NCI-H1417 treated with DMSO at 0.1 percent for 48 hours (cell line): ENCODE data around the gene KSR2.
A peak's percentile ranks its signal among the peaks of the same experiment; 100 is the strongest.

Source experiments
- DNase-seq: peaks from one replicate; lab custom pipeline; 2025; lab: John Stamatoyannopoulos, UW

KSR2 gene

DNA sequence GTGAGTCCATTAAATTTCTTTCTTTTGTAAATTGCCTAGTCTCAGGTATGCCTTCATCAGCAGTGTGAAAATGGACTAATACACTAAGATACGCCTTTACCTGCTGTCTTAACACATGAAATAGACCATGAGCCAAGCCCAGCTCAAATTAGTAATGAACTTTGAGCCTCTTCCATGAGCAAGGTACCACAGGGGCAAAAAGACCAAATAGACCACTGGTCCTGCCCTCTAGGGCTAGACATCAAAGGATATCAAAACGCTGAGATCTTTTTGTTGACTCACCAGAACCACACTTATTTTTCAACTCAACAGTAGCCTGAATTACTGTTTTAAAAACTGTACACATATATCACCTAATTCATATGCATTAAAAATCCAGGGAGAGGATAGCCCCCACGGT, 469.9 kb downstream of the KSR2 start:
- no peak for DNase-seq

DNA sequence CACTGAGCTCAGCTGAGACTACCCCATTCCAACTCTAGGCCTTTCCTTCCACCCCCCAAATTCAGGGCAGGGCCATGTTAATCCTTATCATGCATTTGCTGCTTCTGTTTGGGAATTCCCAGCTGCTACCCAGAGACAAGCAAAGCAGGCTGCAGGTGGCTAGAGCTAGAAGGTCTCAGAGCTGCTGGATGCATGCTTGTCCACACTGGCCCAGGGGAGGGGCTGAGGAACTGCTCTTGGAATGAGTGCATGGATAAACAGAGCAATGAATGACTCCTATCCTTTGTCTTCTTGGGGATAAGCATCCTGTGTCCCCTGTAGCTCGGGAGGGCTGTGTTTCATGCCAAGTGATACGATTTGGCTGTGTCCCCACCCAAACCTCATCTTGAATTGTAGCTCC, 470.5 kb downstream of the KSR2 start:
- DNase-seq, result no peak

DNA sequence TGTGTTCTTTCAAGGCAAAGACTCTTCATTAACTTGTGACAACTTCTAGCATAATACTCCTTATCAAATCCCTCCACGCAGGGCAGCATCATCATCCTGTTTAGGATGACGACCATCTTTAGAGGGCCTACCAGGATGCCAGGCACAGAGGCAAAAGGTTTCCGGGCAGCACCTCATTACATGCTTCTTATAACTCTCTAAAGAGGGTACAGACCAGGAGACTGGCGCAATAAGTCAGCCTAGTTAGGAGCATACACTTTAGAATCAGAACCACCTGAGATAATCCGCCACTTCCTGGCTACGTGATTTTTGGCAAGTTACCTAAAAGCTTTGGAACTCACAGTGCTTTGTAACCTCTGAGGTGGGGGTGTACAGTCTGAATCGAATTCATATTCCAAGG, 471.4 kb downstream of the KSR2 start:
- DNase-seq, result no peak

DNA sequence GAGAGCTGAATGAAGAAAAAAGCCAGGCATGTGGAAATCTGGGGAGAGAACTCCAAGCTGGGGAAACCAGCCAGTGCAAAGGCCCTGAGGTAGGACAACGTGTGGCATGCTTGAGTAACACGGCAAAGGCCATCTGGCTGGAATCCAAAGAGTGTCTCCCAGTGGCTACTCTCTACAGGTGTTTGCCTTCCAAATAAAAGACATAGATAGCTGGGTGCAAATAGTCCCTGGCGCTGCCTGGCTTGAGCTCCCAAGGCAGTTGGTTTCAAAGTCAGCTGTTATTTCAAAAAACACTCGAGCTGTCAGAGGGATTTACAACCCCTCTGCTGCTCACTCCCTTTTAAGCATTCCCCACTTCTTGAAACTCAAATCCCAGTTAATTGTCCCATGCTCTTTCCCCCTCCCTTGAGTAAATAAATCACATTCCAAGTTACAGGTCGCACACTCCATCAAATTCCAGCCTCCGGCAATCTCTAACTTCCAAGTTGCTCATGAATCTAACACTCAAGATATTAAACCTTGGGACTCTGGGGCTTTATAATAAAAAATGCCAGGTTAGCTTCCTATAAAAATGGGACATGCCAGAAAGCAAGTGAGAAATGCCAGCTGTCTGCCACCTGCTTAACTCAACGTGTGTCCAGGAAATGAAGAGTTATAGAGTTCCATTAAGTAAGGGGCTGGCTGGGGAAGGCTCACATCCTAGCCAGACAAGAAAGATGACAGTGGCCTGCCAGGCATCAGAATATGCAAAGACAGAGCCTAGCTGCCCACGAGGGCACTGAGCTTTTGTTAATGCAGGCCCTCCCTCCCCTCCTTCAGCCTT, 473.7 kb downstream of the KSR2 start:
- peak; percentile 62 for DNase-seq

DNA sequence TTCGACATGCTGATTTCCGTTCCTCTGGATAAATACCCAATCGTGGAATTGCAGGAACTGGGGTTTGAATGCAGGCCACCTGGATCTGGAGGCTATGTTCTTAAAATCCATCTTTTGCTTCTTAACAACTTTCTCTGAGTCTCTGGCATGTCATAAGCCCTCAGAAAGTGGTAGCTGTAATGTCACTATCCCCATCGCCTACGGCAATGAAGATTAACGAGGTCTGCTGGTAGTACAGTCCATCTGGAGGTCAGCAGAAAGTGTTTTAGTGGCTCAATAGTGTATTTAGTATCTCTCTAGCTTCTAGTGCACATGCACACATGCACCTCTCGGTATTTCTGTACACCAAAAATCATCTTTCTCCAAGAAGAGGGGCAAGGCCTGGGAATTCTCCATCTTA, 477.1 kb downstream of the KSR2 start:
- no peak for DNase-seq

DNA sequence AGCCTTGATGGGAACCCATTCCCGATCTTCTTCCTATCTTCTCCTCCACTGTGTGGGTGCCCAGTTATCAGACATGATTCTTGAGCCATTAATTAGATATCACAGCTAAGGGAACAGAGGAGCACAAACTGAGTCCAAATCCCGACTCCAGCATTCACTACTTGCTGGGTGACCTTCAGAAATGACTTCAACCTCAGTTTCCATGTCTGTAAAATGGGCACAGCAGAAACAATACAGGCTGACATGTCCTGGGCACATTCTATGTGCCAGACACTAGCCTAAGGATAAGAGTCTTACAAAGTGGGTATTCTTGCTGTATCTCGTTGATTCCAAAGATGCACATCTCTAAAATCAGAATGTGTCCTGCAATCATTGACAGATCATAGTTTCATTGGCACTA, 478.7 kb downstream of the KSR2 start:
- DNase-seq, result no peak

DNA sequence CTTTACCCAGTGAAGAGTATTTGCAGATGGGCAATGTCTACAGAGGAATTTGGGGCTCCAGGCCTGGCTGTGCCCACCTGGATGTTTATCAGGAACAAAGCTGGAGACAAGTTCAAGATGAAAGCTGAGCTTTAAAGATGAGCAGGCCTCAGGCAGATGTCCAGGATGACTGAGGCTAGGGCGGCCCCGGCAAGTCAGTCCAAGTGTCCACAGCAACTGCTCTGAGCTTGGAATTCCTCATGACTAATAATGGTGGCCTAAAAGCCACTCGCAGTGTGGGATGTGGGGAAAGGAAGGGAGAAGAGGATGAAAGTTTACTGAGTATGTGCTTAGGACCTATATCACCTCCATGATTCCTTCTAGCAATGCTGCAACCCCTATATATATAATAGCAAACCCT, 479.1 kb downstream of the KSR2 start:
- no peak for DNase-seq

DNA sequence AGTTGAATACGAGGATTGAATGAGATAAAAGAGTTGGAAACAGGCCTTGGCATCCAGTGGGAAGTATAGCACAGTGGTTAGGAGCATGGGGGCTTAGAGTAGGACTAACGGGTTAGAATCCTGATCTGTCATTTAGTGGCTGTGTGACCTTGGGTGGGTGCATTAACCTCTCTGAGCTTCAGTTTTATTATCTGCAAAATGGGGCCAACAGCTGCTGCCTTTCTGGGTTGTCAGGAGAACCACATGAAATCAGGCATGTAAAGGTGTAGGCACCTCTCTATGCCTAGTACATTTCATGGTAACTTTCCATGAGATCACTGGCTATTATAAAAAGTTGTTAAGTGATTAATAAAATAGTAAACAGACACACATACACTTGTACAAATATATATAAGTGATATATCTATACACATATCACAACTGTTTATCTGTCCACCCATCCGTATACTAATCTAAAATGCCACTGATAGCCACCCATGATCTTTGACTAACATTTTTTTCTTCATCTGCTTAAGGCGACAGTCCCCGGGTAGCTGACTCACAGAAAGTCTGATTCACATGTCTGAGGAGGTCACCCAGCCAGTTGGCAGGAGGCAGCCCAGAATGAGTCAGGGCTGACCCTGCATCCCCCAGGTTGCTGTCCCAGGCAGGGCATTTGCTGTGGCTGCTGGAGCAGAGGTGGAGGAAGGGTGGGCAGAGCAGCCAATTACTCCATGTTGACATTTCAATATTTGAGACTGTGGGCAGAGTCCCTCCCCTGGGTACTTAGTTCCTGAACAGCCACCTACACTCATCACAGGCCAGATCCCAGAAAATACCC, 481.7 kb downstream of the KSR2 start:
- DNase-seq, result no peak

DNA sequence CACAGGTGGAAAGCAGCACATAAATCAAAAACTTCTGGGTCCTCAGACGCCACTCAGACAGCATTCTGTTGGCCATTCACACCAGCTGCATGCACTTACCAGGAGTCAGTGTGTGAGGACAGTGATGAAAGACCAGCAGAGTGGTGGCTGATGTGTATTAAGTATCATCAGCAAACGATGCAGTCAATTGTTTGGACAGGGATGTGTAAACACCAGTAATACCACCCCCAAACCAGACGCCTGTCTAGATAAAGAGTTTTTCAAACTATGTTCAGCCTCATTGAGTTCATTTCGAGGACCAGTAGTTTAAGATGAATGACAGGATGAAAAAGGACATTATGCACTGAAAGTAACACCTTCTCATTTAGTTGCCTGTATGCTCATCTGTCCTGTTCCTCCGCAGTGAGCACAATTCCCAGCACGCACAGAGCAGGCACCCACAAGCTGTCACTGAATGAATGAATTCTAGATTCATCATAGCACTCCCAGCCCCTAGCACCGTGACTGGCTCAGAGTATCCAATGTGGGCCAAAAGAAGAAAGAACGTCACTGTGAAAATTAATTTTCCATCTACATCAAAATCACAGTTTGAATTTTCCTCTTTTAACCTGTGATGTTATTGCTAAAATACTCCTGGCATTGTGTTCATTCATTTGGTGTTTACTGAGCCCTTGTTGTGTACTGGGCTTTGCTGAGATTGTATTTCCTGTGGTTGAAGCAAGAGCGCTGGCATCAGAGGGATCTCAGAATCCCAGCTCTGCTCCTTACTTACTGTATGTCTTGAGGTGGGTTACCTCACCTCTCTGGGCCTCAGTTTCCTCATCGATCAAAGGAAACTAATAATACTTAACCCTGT, 482.6 kb downstream of the KSR2 start:
- DNase-seq, result peak; percentile 87

DNA sequence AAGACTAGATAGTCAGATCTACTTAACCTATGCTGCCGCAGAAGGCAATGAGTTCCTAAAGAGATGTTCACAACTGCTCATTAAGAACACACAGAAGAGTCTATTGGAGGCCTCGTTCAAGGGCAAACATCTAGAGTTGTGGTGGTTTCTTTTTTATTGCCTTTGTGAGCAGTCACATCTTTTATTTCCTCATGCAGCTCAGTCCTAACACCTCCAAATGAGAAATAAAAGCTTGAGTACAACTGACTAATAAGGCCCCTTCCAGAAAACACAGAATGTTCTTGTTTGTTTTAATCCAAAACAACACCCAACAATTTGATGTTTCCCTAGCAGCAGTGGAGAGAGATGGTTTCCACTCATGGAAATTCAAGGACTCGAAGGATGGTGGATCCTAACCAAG, 483.9 kb downstream of the KSR2 start:
- no peak for DNase-seq

DNA sequence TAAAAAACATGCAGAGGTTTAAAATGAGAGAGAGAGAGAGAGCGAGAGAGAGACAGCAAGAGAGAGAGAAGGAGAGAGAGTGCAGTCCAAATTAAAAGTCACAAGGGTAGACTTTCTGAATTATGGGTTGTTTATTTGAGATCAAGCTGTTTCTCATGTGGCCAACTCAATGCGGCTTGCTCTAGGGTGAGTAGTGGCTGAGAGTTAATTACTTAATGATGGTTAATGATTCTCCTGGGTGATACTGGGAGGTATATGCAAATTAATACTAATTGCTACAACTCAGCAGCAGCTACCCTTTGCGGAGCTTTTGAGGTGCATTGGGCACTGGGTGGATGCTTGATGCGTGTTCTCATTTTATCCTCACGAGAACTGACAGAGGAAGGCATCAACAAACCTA, 485.3 kb downstream of the KSR2 start:
- no peak for DNase-seq

DNA sequence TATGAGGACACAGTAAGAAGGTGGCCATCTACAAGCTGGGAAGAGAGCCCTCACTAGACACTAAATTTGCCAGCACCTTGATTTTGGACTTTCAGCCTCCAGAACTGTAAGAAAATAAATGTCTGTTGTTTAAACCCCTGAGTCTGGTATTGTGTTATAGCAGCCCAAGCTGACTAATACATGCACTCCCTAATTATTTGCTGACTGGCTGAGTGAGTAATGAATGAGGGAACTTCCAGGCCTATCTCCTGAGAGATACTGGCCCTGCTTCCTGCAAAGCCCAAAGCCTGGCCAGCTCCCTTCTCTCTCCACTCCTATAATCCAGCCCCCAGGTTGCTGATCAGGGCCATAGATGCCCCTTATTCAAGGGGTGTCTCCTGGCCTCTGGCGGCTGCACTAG, 487.3 kb downstream of the KSR2 start:
- no peak for DNase-seq

DNA sequence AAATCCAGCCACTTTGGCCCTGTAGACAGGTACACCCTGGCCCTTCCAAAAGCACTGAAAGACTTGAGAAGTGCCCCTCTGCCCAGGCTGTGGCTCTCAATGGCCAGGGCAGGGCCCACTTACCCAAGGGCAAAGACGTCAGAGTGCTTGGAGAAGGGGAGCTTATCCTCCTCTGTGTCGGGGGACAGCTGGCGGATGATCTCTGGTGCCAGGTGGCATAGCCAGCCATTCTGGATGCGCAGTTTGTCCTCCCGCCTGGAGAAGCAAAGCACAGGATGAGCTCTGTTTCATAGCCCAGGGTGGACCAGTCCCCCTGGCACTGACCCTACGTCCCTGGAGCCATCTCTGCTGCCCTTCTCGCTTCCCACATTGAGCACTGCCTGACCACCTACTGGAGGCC, 492.4 kb downstream of the KSR2 start:
- DNase-seq, result no peak

DNA sequence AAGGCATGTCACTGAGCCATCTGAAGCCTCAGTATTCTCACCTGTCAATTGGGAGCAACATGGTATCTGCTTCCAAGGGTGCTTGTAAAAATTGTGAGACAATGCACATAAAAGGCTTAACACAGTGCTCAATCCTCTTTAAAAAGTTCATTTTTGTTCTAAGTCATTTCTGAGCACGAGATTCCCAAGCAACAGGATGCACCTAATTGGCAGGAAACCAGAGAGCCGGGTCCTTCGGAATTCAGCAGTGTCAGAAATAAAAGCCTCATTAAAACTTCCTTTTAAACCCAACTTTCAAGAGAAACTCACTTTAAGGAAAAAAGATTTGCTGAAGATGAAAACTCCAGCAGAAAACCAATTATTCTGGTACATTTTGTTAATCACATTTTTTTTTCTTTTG, 494.9 kb downstream of the KSR2 start:
- no peak for DNase-seq

DNA sequence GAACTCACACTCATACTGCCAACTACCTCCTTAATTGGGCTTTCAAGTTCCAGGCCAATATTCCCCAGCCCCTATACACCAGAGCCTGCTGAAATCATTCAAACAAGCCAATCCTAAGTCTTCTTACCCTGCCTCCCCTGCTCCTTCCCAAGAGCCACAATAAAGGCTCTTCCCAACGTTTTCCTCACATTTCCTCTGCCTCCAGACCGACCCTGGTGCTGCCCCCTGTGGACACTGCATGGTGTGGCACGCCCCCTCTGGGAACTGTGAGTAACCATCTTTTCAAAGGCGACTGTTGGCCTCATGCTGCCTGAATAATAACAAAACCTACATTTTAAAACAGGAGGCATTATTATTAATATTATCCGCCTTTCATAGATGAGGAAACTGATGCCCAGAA, 495.8 kb downstream of the KSR2 start:
- DNase-seq, result no peak

DNA sequence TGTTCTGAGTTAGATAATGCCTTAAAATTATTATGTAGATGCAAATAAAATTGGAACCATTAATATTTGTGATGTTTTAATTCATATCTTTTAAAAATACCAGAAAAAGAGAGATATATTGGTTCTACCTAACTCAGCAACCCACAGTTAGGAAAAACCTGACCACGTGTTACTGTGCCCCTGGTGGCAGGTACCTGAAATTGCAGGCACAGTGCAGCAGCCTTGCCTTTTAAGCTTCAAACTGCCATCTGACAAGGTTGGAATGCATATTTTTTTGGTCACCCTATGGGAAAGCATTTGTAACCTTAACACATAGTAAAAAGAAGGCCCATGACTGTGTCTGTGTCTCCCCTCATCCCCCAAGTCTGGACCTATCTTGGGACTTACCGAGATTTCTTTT, 498.0 kb downstream of the KSR2 start:
- no peak for DNase-seq

DNA sequence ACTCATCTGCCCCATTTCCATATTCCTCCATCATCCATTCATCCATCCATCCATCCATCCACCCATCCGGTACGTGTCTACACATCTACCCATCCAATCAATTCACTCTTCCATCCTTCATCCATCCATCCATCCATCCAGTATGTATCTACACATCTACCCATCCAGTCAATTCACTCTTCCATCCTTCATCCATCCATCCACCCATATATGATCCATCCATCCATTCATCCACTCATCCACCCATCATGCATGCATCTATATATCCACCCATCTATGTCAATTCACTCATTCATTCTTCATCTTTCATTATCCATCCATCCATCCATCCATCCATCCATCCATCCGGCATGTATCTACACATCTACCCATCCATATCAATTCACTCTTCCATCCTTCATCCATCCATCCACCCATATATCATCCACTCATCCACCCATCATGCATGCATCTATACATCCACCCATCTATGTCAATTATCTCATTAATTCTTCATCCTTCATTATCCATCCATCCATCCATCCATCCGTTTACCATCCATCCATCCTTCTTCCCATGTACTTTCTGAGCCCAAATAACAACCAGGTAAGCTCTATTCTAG, 498.8 kb downstream of the KSR2 start:
- no peak for DNase-seq

DNA sequence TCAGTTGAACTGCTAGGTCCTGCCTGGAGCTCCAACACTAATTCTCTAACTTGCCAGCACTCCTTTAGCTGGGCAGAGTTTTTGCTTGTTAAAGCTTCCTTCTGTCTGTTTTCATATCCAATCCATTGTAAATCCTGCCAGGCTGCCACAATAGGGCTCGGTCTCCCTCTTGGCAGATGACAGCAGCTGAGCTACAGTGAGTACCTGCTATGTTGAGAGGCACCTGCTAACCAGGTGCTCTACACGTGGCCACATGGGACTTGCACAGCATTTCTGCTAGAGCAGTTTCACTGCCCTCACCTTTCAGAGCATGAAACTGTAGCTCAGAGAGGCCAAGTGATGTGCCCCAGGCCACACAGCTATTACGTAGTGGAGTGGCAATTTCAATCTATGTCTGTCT, 500.8 kb downstream of the KSR2 start:
- no peak for DNase-seq

DNA sequence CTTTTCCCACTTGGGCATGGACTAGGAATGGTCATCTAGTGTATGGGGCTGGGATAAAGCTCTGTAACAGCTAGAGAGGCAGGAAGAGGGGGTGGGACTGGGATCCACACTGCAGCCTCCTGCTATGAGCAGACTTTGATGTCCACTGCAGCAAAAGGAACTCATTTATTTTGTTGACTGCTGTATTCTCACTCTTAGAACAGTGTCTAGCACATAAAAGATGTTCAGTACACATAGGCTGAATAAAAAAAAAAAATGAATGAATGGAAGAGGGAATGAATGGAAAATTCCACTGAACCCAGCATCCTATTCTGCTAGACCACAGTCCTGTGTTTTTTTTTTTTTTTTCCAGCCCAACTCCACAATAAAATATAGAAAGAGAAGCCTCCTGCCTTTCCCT, 501.2 kb downstream of the KSR2 start:
- DNase-seq, result no peak

DNA sequence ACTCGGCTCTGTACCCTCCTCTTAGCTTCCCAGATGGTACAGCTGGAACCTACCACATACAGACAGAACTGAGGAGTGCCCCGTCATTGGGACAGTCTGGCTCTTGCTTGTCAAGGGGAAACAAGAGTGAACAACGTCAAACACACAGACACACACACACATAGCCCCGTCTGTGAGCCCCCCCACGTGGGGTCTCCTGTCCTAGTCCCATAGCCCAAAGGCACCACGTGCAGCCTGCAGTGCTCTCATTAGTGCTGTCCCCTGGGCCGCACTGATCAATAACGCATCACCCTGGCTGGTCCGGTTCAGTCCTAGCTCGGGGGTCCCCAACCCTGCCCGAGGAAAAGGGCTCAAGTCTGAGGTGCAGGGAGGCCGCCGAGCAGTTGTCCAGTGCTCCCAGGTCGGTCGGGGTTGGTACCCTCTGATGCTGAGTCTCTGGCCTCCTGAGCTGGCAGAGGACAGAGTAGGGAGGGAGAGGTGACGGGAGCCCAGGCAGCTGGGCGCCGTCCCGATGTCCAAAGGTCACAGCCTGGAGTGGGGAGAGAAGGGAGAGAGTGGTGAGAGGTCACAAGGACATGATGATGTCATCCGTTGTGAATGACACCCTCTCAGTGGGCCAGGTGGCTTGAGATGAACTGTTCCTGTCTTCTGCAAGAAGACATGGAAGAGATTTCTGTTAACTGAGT, 502.0 kb downstream of the KSR2 start:
- DNase-seq, result no peak

DNA sequence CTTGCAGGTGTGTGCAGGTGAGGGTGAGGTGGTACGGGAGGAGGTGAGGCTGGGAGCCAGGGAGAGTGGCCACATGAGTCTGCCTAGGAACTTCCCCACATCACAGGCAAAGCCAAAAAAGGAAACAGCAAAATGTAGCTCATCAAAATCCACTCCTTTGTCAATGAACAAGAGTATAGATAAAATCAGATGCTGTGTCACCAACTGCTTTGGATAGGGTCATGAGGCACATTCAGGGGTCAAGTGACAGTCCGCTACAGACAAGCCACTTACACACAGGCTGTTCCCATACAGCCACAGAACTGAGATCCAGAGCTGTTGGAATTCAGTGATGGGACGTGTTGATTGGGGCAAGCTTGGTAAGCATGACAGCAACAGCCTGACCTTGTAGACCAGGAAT, 507.1 kb downstream of the KSR2 start:
- no peak for DNase-seq

DNA sequence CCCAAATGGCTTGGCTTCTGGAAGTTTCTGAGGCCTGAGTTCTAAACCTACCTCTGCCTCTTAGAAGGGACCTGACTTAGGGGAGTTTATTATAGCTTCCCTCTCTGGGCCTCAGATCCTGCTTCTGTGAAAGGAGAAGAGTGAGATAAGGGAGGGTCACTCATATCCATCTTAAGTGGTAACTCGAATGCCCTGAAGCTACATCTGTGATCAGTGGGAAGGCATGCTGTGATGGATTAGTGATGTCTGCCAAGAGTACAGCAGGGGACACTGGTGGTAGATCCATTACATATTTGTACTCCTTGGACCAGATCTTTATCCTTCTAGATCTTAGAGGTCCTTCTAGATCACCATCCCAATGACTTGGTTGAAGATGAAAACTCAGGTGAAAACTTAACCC, 509.6 kb downstream of the KSR2 start:
- DNase-seq, result no peak
